GM21576 (cell line): Measurements from ENCODE around the gene ABHD16B.
A peak's percentile ranks its signal among the peaks of the same experiment; 100 is the strongest.
"Not testable (repeated sequence)": the region's sequence is repeated elsewhere in the genome, so short reads cannot be mapped to it uniquely, and the experiment has no call there.

Experiments
- ATAC-seq: cut with Tn5 transposase; IDR thresholded peaks from one replicate; pipeline ENCODE4 v1.9.1; 2021; ENCODE audit warnings: mild to moderate bottlenecking, moderate library complexity; ENCODE audit not compliant: unreplicated experiment

Gene ABHD16B

DNA sequence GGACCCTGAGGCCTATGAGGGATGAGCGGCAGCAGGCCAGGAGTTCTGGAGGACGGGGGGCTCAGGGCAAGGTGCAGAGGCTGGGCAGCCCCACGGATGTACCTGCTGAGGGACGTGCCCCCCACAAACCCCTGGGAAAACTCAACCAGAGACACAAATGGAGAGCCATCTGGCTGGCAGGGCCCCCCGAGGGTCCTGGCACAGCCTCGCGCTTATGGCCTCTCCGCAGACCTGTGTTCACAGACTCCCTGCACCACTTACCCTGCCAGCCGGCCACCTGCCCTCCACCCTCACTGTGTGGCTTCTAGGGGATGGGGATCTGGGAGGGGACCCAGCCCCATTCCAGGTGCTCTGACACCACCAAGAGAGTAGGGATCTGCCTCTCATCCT is 26.8 kb upstream of the ABHD16B start:
- no peak for ATAC-seq

DNA sequence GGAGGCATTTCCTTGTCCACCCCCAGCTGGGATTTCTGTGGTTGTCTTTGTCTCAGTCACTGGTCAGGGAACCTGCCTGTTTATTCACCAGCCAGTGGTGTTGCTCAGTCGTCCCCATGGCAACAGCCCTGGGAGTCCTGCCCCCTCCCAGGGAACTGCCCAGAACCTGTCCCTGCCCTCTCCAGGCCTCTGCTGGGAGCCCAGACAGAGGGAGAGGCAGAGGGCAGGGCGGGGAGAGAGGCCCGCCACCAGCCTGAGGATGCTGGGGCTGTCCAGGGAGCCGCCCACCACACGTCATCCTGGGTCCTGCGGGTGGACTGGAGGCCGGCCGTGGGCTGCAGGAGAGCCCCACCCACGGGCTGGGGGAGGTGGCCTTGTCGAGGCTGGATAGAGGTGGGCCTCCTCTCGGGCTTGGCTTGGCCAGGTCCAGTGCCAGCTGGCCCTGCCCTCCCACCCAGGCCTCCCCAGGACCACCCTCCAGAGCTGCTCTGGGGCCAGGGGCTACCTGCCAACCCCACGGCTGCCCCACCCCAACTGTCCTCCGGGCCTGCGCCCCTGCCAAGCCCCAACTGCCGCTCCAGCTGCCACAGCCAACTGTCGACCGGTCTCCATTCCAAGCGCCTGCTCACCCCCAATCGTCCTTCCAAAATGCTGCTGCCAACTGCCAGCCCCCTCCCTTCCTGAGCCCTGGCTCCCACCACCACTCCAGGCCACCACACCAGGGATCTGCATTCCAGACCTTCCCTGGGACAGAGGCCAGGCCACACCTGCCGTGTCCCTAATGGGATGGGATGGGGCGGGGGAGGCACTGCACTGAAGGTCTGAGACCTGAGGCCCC is 26.1 kb upstream of the ABHD16B start:
- ATAC-seq: no peak

DNA sequence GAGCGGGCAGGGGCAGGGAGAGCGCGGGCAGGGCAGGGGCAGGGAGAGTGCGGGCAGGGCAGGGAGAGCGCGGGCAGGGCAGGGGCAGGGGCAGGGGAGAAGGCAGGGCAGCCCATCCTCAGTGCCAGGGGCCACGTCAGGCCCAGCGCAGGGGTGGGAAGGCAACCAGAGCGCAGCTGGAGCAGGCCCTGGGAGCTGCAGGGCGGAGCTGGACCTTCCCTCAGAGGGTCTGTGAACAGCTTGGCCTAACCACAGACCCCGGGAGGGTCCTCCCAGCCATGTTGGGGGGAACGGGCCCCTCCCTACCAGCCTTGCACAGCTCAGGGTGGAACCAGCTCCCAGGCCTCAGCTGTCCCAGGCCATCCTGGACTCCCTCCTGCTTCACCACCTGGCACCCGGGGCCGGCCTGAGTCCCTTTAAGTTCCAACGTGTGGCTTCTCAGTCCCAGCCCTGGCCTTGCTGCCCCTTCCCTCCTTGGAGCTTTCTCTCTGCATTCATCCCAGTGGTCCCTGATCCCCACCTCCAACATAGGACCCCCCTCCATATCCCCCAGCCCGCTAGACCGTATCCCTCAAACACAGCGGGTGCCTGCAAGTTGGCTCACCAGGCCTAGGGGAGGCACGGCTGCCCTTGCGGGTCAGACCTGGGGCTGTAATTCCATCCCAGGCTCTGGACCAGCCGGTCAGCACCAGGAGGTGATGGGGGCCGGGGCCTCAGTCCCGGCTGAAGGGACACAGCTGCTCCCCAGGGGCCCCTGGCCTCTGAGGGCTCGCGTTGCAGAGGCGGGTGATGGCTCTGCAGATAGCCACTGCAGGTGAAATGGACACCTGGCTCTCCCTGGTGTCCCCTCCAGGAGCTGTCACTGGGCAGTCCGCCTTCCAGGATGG is 24.6 kb upstream of the ABHD16B start:
- no peak for ATAC-seq

DNA sequence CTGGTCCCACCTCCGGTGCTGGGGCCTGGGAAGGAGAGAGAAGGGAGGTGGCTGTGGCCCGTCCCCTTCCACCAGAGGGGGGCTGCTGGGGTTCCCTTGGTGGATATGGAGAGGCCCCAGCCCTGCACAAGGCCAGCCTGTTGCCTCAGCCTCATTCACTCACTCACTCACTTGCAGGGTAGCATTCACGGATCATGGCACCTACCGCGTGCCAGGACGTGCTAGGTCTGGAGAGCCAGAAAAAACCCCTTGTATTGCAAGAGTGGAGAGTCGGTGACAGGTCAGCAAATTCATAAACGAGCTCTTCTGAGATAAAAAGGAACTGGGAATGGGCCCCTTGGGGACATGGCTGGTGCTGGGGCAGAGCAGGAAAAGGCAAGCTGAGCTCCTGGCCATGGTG is 23.8 kb upstream of the ABHD16B start:
- ATAC-seq: no peak

DNA sequence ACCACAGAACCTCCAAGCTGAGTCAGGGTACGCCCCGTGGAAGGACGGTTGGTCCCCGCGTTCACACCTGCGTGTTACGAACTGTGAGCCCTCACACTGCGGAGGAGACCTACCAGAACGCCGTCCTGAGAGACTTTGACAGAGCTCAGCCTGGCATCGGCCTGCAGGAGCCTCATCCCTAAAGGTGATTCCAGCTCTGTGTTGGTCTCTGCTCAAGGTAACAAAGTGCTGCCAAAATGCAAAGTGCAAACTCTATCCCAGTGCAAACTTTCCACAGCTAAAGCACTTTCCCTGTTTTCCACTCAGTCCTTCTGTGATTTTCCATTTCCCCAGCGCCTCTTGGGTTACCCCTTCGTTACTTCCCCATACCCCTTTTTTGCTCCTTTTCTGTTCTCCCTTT is 21.7 kb upstream of the ABHD16B start:
- no peak for ATAC-seq

DNA sequence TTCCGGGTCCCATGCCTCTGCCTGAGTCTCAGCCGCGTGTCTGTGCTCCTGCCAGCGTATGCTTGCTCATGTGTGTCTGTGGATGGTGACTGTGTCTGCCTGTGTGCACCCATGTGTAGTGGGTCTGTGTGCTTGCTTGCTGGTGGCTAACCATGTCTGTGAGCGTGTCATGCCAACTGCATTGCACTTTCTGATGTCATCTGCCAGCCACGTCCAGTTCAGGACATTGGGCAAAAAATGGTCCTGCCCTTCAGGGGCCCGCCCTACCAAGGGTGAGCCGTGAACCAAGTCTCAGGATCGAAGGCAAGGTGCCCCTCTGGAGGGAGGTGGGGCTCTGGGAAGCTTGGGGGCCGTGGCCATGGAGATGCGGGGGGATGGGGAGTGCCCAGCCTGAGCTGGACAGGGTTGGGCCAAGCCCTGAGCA is 20.9 kb upstream of the ABHD16B start:
- ATAC-seq: no peak

DNA sequence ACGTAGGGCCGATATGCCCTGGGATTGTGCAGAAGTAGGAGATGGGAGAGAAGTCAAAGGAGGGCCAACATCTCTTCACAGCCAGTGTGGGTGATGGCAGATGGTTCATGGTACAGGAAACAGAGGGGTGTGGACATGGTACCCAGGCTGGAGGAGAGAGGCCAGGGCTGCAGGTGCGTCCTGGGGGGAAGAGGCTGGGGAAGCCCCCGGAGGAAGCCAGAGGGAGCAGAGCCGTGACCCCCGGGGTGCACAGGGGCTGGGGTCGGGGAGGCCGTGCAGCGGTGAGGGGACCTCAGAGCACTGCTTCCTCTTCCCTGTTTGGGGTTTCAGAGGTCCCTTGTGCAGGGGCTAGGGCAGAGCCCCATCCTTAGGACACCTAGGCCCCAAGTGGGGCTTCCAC is 19.0 kb upstream of the ABHD16B start:
- ATAC-seq: no peak

DNA sequence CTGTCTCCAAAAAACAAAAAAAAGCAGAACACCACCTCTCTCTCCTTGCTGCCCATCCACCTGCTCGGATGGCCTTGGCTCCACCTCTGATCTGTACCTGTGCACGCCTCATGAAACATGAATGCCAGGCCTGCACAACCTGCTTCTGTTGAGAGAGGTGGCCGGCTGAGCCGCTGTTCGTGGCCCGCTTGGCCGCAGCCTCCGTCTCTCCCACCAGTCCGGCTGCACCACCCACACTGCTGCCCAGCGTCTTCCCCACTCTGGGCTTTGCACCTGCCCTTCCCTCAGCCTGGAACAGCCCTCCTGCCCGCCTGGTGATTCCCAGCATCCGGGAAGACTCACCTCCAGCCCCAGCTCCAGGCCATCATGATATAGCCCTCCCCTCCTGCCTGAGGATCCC is 18.1 kb upstream of the ABHD16B start:
- ATAC-seq: no peak

DNA sequence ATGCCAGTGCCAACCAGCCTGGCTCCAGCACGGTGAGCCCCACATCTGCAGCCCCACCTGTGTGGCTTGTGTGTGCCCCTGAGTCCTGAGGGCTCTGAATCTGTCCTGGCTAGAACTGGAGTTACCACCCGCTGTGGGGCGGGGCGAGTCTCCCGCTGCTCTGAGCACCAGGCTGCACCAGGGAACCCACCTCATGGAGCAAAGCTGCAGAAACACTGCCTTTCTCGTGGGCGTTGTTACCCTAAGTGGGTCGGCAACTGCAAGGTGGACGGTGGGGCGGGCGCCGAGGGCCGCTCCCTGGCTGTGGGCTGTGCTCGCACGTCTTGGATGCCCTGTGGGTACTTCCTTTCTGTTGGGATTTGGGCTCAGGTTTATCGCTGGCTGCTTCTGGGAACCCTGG is 17.5 kb upstream of the ABHD16B start:
- ATAC-seq: no peak

DNA sequence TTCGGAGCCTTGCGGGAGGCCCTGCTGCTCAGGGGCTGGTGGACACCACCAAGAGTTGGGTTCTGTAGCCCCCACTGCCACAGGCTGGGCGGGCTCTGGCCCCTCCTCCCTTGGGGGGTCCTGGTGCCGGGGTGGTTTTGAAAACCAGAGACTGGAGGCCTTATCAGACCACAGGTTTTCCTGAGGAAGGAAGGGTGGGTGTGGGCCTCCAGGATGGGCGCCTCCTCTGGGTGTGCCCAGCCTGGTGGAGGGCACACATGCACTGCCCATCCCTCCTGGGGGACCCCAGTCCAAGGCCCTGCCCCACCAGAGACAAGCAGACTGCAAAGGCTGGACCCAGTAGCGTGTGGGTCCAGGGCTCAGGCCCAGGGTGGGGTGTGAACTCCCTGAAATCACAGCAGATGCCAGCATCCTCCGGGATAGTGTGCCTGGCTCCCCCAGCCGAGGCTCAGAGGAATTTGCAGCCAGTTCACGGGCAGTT is 16.7 kb upstream of the ABHD16B start:
- no peak for ATAC-seq

DNA sequence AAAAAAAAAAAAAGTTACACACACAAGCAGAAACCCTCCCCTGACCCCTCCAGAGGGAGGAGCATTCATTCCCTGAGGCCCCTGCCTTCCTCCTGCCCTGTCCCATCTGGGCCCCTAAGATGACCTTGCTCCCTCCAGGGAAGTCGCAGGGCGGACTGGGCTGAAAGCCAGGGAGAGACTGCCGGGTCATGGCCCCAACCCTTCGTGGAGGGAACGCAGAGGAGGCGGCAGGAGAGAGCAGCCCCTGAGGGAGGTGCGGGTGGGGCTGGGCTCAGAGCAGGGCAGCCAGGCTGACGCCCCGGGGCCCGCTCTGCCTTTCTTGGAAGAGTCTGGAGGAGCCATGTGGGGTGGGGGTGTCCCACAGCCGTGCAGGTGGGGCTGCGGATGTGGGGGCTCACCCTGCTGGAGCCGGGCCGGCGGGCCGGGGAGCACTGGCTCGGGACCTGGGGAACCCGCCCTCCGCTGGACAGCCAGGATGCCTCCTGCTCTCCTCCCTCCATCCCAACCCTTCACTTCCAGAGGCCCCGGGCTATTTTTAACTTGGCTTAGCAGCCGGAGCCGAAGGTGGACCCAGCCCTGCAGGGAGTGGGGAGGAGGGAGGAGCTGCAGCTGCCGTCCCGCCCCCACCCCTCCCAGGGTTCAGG is 15.0 kb upstream of the ABHD16B start:
- no peak for ATAC-seq

DNA sequence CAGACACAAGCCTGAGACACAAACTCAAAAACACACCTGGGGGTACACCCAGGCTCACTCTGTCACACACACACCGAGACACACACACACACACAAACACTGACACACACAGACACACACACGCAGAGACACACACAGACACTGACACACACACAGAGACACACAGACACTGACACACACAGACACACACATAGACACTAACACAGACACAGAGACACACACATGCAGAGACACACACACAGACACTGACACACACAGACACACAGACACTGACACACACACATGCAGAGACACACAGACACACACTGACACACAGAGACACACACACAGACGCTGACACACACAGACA is 14.4 kb upstream of the ABHD16B start:
- ATAC-seq: no peak

DNA sequence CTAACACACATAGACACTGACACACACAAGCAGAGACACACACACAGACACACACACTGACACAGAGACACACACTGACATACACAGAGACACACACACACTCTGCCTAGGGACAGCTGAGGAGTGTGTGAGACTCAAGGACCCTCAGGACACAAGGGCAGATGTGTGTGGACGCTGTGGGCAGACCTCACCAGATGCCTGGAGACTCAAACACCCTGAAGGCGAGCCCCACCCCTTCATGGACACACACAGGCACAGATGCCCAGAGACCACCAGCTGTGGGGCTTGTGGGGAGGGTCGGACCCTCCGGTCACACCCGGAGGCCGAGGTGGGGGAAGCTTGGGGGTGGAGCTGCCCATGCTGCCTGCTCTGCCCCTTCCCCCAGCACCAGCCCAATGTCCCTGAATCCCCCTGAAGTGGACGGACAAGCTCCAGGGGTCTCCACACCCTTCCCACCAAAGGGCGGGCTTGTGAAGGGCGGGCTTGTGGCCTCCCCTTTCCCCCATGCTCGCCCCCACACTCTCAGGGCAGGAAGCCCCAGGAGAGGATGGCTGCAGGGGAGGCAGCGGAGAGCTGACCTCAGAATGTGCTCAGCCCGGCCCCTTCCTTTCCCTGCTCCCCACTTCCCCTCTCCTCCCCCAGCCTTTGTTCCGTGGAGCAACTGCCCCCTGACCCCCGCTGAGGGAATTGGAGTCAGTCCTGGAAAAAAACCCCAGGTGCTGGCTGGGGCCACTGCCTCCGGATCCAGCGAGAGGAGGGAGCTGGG is 13.9 kb upstream of the ABHD16B start:
- ATAC-seq: no peak

DNA sequence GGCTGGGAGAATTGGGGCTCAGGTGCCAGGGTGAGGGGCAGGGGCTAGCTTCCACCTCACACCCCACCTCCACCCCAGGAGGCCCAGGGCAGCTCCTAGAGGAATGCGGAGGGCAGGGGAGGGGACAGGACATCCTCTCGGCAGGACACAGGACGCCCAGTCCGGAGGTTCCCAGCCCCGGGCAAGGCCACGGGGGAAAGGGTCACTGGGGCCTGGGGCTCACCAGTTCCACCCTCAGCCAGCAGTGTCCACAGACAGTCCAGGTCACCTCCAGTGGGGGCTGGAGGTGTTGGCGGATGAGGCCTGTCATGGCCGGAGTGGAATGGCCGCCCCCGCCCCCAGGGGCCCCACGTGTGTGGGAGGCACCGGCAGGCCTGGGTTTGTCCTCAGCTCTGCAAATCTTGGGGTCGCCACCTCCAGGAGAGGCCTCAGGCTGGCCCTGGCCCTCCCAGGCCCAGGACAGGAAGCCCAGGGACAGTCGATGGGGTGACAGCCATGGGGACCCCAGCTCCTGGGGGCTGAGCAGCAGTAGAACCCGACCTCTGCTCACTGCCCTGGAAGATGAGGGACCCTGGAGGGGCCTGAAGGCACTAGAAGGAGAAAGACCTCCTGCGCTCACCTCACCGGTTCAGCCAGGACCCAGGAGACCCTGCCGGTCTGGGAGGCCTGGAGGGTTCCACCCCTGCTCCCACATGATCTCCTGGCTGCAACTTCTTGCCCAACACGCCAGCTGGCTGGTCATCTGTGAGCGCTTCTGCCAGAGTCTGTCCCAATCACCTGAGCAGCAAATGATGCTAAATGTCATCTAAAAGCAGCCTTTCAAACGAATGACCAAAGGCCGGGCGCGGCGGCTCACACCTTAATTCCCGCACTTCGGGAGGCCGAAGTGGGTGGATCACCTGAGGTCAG is 13.0 kb upstream of the ABHD16B start:
- no peak for ATAC-seq

DNA sequence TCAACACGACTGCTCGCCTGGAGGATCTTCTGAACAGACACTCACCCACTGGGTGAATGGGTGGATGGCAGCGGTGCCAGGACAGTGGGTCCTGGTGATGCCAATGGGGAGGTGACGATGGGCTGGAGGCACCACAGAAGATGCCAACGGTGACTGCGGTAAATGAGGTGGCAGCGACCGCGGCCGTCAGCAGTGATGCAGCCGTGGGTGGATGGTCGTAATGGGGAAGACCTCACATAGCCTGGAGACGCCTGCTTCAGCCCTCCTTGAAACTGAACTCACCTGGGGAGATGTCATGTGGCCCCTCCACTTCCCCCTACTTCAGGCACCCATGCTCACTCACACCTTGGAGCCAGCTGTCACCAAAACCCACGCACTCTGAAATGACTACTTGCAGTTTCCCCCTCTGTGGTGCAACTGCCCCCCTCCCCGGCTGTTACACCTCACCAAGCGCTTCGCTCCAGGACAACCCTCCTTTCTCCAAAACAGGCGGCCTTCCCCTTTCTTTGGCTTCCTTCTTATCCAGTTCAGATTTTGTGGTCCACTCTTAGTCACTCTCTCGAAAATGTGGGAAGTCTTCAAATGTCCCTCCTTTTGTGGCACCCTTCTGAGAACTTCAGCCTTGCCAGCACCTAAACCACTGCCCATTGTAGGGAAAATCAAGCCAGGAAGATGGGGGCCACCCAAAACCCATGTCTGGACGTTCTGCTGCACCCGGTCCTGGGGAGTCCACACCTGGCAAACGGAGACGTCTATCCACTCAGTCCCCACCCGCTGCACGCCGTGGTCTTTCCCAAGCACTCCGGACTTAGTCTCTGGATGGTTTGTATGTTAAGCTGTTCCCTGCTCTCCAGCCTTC is 10.4 kb upstream of the ABHD16B start:
- peak; percentile 79 for ATAC-seq

DNA sequence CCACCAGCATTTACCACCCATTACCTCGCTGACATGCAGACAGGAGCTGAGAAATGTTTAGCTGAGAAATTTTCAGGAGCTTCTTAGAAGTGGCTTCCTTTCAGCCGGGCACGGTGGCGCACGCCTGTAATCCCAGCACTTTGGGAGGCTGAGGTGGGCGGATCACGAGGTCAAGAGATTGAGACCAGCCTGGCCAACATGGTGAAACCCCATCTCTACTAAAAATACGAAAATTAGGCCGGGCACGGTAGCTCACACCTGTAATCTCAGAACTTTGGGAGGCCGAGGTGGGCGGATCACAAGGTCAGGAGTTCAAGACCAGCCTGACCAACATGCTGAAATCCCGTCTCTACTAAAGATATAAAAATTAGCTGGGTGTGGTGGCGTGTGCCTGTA is 9.8 kb upstream of the ABHD16B start:
- not testable (repeated sequence) for ATAC-seq

DNA sequence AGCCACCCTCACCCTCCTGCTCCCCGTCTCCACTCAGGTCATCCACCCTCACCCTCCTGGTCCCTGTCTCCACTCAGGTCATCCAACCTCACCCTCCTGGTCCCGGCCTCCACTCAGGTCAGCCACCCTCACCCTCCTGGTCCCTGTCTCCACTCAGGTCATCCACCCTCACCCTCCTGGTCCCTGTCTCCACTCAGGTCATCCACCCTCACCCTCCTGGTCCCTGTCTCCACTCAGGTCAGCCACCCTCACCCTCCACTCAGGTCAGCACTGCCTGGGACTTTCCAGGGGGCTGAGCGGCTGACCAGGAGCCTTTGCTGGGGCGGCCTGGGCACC is 7.6 kb upstream of the ABHD16B start:
- not testable (repeated sequence) for ATAC-seq

DNA sequence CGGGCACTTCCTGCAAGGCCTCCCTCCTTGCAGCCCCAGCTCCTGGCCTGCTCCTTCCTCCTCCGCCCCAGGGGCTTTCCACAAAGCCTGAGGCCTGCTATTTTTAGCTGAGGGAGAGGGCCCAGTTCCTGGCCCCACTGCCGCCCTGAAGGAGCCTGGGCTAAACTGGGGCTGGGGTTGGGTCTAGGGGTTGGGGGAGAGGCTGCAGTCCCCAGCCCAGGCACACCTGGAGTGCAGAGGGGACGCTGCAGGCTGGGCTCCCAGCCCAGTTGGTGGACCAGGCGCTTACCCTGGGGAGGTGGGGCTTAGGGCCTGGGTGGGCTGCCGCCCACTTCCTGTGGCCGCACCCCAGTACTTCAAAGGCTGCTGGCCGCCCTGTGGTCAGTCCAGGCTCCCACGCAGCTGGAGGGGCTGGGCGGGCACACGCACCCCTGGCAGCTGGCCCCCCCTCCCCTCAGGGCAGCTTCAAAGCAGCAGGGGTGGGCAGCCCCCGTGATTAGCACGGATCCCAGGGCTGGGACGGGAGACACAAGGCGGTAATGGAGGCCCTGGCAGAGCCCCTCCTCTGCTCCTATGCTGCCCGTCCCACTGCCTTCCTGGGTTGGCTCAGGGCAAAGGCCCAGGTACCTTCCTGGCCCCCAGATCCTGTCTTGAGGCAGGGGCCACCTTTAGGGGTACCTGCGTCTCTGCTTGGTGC is 7.1 kb upstream of the ABHD16B start:
- no peak for ATAC-seq
